Activated CD8-positive, alpha-beta T cell treated with anti-CD3 and anti-CD28 coated beads, Interleukin-2, amount 10 ng/mL, durations not matched to agents 7 days and 5 days (primary cell): Measurements from ENCODE around the gene GDPD5. TPM values are rescaled to one million over a fixed set of nuclear protein-coding genes. Genes with fewer than 3 reads are reported as not detected.

Experiments used
- ATAC-seq: fragments of 150-1000 bp; cut with Tn5 transposase; one replicate; pipeline ENCODE4 v1.10.0; 2021; ENCODE audit warnings: moderate library complexity
- CTCF ChIA-PET: fragments of 350-600 bp; sonication (Branson Sonifier 250); formaldehyde crosslinking; loops from one replicate; lab custom pipeline; 2021; ENCODE audit warnings: antibody characterized with exemption; lab: Charles Lee
- POLR2A ChIA-PET: fragments of 350-600 bp; sonication (Branson Sonifier 250); formaldehyde crosslinking; loops from one replicate; lab custom pipeline; 2021; ENCODE audit warnings: antibody characterized with exemption; lab: Charles Lee
- DNase-seq: peaks from one replicate; pipeline ENCODE4 v3.0.0-alpha.2; 2020
- H3K27ac Mint-ChIP-seq: one replicate; pipeline ENCODE4 v1.8.0; 2021; ENCODE audit warnings: mild to moderate bottlenecking, mixed read lengths
- H3K27me3 Mint-ChIP-seq: one replicate; pipeline ENCODE4 v1.8.0; 2021; ENCODE audit warnings: low read depth, mixed read lengths
- H3K36me3 Mint-ChIP-seq: one replicate; pipeline ENCODE4 v1.8.0; 2021; ENCODE audit warnings: low read depth, mixed read lengths
- H3K4me1 Mint-ChIP-seq: one replicate; pipeline ENCODE4 v1.8.0; 2021; ENCODE audit warnings: low read depth, mixed read lengths
- H3K4me3 Mint-ChIP-seq: one replicate; pipeline ENCODE4 v1.8.0; 2021; ENCODE audit warnings: mild to moderate bottlenecking, mixed read lengths
- H3K9me3 Mint-ChIP-seq: one replicate; pipeline ENCODE4 v1.8.0; 2022; ENCODE audit warnings: mixed read lengths; ENCODE audit not compliant: insufficient read depth
- total RNA-seq, 2 experiments: library from RNA; stranded (reverse); gene quantifications; one replicate each; pipeline ENCODE4 v1.2.3, GENCODE V29; 2021

Gene GDPD5
- total RNA-seq, 2 experiments from 2014 or later = 23.1 to 26.6 TPM

- ChIA-PET POLR2A (no interaction called here), CTCF (no interaction called here)
- no peaks in the 10 kb centered on the region for H3K36me3 Mint-ChIP-seq
- no peaks in the 10 kb centered on the region for H3K27me3 Mint-ChIP-seq
- H3K4me1 Mint-ChIP-seq = peaks cover 17% of the 10 kb centered on the region
- ATAC-seq = no peak
- H3K4me3 Mint-ChIP-seq = no peak overlapping the region
- no peak for DNase-seq
- H3K27ac Mint-ChIP-seq = peak overlapping the region; percentile 67
- H3K9me3 Mint-ChIP-seq = no peaks in the 10 kb centered on the region
Measured at GRCh38 chr11:75506827-75507226, 18.9 kb downstream of the GDPD5 start.

DNA sequence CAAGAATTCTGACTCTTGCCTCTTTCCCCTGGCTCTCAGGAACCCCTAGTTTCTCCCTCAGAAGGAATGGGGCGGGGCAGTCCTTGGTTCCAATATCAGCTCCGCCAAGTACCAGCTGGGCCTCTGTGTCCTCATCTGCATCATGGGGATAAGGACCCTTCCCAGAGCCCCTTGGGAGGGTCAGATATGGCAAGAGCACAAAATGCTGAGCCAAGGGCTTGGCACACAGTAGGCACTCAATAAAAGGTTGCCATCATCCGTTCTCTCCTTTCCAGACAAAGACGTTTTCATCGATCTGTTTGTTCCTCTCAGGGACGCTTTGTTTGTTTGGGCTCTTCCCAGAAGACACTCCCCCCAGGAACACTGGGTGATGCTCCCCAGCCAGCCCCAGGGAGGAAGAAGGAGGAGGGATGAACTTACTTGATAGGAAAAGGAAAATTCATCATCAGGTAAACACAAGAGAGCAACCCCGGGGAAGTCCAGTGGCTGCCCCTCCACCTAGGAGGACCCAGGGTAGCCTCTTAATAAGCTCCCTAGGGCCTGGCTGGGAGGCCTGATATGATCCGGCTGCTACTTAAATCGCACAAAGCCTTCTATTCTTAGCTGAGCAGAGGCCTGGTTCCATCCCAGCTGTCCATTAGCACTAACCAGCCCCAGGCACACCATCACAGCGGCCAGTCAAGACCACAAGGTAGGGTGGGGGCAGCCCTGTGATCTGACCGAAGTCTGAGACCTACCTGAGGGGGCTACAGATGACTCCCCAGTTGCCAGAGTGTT, 19.6 kb downstream of the GDPD5 start:
- POLR2A ChIA-PET = no interaction called here

GRCh38 chr11:75504501-75504900, 21.2 kb downstream of the GDPD5 start:
- H3K4me1 Mint-ChIP-seq = peaks cover 17% of the 10 kb centered on the region
- H3K27ac Mint-ChIP-seq = no peak overlapping the region
- no peaks in the 10 kb centered on the region for H3K27me3 Mint-ChIP-seq
- DNase-seq = no peak
- no peak overlapping the region for H3K4me3 Mint-ChIP-seq
- no peak for ATAC-seq
- POLR2A ChIA-PET = interaction anchor here (1.1 kb wide), 1 partner anchor 9 kb away, joined by 3 read pairs; no protein-coding TSS in a partner anchor
- CTCF ChIA-PET = interaction anchor here (1.4 kb wide), 1 partner anchor 29 kb away, joined by 4 read pairs; no protein-coding TSS in a partner anchor
- H3K36me3 Mint-ChIP-seq = no peaks in the 10 kb centered on the region
- H3K9me3 Mint-ChIP-seq = no peaks in the 10 kb centered on the region

More for the DNA sequence above, 19.6 kb downstream of the GDPD5 start:
- Mint-ChIP-seq H3K27me3 (no peaks in the 10 kb centered on the region), H3K4me1 (peaks cover 17% of the 10 kb centered on the region), H3K9me3 (no peaks in the 10 kb centered on the region), H3K36me3 (no peaks in the 10 kb centered on the region), H3K4me3 (no peak overlapping the region), H3K27ac (no peak overlapping the region)
- DNase-seq = no peak
- CTCF ChIA-PET = no interaction called here
- no peak for ATAC-seq

- DNase-seq (no peak), ATAC-seq (no peak)
- Mint-ChIP-seq H3K9me3 (no peaks in the 10 kb centered on the region), H3K4me3 (no peak overlapping the region), H3K27ac (no peak overlapping the region), H3K36me3 (no peaks in the 10 kb centered on the region), H3K4me1 (peaks cover 14% of the 10 kb centered on the region), H3K27me3 (peaks cover 3% of the 10 kb centered on the region)
- ChIA-PET POLR2A (no interaction called here), CTCF (interaction anchor here (0.6 to 1.4 kb wide), 2 partner anchors 28 to 145 kb away, joined by 3 to 4 read pairs; no protein-coding TSS in a partner anchor)
Measured at GRCh38 chr11:75503531-75504099, 22.1 kb downstream of the GDPD5 start.

DNA sequence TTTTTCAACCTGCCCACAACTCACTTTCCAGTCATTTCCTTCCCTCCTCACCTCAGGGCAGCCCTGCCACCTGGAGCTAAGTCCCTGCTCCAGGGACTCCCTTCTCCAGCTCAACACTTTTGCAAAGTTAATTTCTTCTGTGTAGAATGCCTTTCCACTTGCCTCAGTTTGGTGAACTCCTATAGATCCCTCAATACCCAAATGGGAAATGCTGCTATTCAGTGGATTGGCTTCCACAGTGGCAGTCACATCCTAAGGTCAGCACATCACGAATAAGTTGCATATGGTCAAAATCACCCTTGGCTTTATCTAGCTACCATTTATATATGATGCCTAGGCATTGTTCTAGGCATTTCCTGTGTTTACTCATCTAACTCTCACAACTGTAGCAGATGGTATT, 23.6 kb downstream of the GDPD5 start:
- ChIA-PET POLR2A (no interaction called here), CTCF (interaction anchor here (1.0 to 1.2 kb wide), 4 partner anchors 17 to 57 kb away, joined by 3 to 4 read pairs (median 4); partner anchors contain the start of gene GDPD5)
- no peak for DNase-seq
- no peak overlapping the region for H3K4me3 Mint-ChIP-seq
- H3K4me1 Mint-ChIP-seq = peaks cover 2% of the 10 kb centered on the region
- H3K36me3 Mint-ChIP-seq = no peaks in the 10 kb centered on the region
- peaks cover 3% of the 10 kb centered on the region for H3K27me3 Mint-ChIP-seq
- H3K27ac Mint-ChIP-seq = no peak overlapping the region
- no peak for ATAC-seq
- no peaks in the 10 kb centered on the region for H3K9me3 Mint-ChIP-seq

- CTCF ChIA-PET = no interaction called here
- POLR2A ChIA-PET = no interaction called here
- no peak overlapping the region for H3K27ac Mint-ChIP-seq
- no peaks in the 10 kb centered on the region for H3K36me3 Mint-ChIP-seq
- peaks cover 3% of the 10 kb centered on the region for H3K27me3 Mint-ChIP-seq
- no peak overlapping the region for H3K4me3 Mint-ChIP-seq
- ATAC-seq (no peak), DNase-seq (no peak)
- H3K9me3 Mint-ChIP-seq = no peaks in the 10 kb centered on the region
- H3K4me1 Mint-ChIP-seq = peaks cover 2% of the 10 kb centered on the region
Measured at GRCh38 chr11:75500742-75501141, 25.0 kb downstream of the GDPD5 start.

DNA sequence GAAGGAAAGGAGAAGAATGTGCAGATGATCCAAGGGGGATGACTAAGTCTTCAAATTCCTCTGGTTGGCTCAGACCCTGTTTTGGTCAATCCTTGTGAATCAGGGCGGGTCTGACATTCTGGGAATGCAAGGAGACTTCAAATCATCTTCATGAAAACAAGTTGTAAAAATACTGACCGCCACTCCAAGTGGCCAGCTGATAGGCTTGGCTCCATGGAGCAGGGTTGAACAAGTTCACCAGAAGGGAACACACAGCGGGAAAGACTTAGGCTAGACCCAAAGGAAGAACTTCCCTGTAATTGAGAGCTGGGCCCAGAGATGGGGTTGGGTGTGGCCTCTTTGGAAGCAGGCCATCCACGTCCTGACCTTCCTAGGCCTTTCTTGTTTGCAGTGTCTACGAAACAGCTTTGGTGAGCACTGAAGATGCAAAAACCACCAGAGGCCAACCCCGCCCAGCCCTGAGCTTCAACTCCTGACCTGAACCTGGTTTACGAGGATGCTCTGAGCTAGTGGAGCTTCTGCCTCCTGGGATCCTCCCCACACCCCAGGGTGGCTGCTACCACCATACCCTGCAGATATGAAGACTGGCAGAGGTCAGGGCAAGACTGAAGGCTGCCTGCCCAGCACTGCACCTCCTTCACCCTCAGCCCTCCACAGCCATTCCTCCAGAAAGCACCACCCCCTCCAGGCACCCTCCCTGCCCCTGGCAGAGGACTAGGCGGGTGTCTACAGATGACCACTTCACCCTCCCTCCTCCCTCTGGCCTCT, 26.1 kb downstream of the GDPD5 start:
- H3K36me3 Mint-ChIP-seq = no peaks in the 10 kb centered on the region
- H3K9me3 Mint-ChIP-seq = no peaks in the 10 kb centered on the region
- peaks cover 2% of the 10 kb centered on the region for H3K4me1 Mint-ChIP-seq
- ChIA-PET POLR2A (no interaction called here), CTCF (interaction anchor here (1.4 kb wide), 1 partner anchor 10 kb away, joined by 3 read pairs; no protein-coding TSS in a partner anchor)
- DNase-seq = no peak
- peaks cover 3% of the 10 kb centered on the region for H3K27me3 Mint-ChIP-seq
- H3K4me3 Mint-ChIP-seq = no peak overlapping the region
- no peak overlapping the region for H3K27ac Mint-ChIP-seq
- no peak for ATAC-seq

GRCh38 chr11:75498556-75499255, 27.0 kb downstream of the GDPD5 start:
- Mint-ChIP-seq H3K9me3 (no peaks in the 10 kb centered on the region), H3K36me3 (no peaks in the 10 kb centered on the region), H3K27me3 (peaks cover 3% of the 10 kb centered on the region), H3K27ac (no peak overlapping the region), H3K4me1 (peaks cover 2% of the 10 kb centered on the region), H3K4me3 (no peak overlapping the region)
- CTCF ChIA-PET = interaction anchor here (1.0 to 1.4 kb wide), 2 partner anchors 9 to 26 kb away, joined by 3 read pairs; no protein-coding TSS in a partner anchor
- DNase-seq (no peak), ATAC-seq (no peak)
- POLR2A ChIA-PET = no interaction called here

DNA sequence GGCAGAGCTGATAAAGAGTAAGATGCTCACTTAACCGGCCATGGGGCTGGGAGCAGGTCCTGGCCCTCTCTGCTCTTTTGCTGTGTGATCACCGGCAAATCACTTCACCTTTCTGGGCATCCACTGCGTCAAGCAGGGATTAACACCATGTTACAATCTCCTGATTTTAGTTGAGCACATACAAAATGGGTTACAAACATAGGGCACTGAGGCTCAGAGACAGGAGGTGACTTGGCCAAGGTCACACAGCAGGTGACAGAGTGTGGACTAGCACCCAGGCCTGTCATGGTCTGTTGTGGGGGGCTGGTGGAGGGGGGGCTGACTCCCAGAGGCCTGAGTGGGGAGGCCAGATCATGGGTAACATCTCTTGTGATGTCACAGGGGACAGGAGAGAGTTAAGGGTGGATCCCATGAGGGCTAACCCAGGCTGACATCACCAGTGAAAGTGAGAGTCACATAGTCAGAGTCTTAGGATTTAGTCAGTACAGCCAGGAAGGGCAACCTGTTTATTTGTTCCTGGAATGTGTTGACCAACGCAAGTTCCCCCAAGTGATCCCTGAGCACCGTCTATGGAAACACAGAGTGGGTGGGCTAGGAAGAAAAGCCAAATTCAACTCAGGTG, 27.8 kb downstream of the GDPD5 start:
- Mint-ChIP-seq H3K4me1 (peaks cover 2% of the 10 kb centered on the region), H3K36me3 (no peaks in the 10 kb centered on the region), H3K9me3 (no peaks in the 10 kb centered on the region), H3K4me3 (no peak overlapping the region), H3K27ac (no peak overlapping the region), H3K27me3 (peaks cover 3% of the 10 kb centered on the region)
- ChIA-PET CTCF (interaction anchor here (1.0 kb wide), 1 partner anchor 27 kb away, joined by 3 read pairs; no protein-coding TSS in a partner anchor), POLR2A (no interaction called here)
- ATAC-seq = no peak
- DNase-seq = no peak

DNA sequence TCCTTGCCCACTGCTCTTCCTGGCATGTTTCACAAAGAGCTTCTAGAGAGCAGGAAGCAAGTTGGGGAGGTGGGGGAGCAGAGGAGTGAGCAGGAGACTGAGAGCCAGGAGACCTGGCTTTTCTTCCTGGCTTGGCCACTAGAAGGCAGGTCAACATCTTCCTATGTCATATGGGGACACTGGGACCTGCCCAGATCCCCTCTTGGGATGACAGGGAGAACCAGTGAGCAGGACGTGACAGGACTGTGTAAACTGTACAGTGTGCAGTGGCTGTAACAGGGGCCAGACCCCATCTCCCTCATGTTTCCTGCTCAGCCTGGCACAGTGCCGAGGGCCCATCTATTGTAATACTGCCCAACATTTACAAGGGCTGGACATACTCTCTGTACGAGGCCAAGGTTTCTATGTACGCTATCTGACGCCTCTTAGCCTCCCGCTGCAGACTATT, 29.4 kb downstream of the GDPD5 start:
- POLR2A ChIA-PET = no interaction called here
- Mint-ChIP-seq H3K9me3 (no peaks in the 10 kb centered on the region), H3K27ac (no peak overlapping the region), H3K4me1 (peaks cover 18% of the 10 kb centered on the region), H3K36me3 (no peaks in the 10 kb centered on the region), H3K27me3 (peaks cover 3% of the 10 kb centered on the region), H3K4me3 (no peak overlapping the region)
- DNase-seq (no peak), ATAC-seq (no peak)
- CTCF ChIA-PET = no interaction called here
